Right ventricle myocardium superior (tissue), 1 donor: Measurements from ENCODE around the gene CEP70. TPM values are rescaled to one million over a fixed set of nuclear protein-coding genes. Genes with fewer than 3 reads are reported as not detected.

ENCODE experiments used
- ATAC-seq: fragments of 200-7000 bp; cut with Tn5 transposase; one replicate; pipeline ENCODE4 v1.9.1; 2020; ENCODE audit warnings: mild to moderate bottlenecking; ENCODE audit not compliant: poor library complexity
- DNase-seq: peaks from one replicate; pipeline ENCODE4 v3.0.0-alpha.2; 2020
- intact Hi-C: fragments of 100-400 bp; cut with DNase I; formaldehyde crosslinking; loops from one replicate; pipeline ENCODE4 v1.11.2; 2022
- total RNA-seq: library from RNA; stranded (reverse); fragmentation: NEBNext Ultra II Directional; extraction: Animal tissue kit (Norgen Biotek cat#: 25700); gene quantifications from one replicate; pipeline ENCODE4 v1.2.1, GENCODE V29; 2021
- donor health status: DM: no; HTN: yes; CAD: no; lungs with severe emphysema.

The CEP70 gene
- total RNA-seq, 1 donor from 2014 or later, result 19.0 TPM

GRCh38 chr3:138445236-138445635 is 148.8 kb downstream of the CEP70 start:
- DNase-seq, result no peak
- ATAC-seq, result no peak
- intact Hi-C loops, result no loop called here

Other genes with a start within 250 kb of the CEP70 start
- gene MRAS, start 245.7 kb downstream of the CEP70 start, total RNA-seq, result 368 TPM
- gene ESYT3, start 159.6 kb downstream of the CEP70 start, total RNA-seq, result 0.65 TPM
- 1.9 TPM for gene FAIM, start 14.5 kb upstream of the CEP70 start, total RNA-seq
- 30.7 TPM for gene PIK3CB, start 240.7 kb upstream of the CEP70 start, total RNA-seq